Hematopoietic multipotent progenitor cell treated with erythropoietin and hydrocortisone succinate and interleukin-3 and kit ligand, for 15 days (in vitro differentiated cells): ENCODE data around the gene MRPL23.

ENCODE experiments used
- DNase-seq: peaks from one replicate; pipeline ENCODE4 v3.0.0-alpha.2; 2015; ENCODE audit warnings: low spot score

The MRPL23 gene

GRCh38 chr11:1958367-1958766 is 11.2 kb downstream of the MRPL23 start:
- DNase-seq = no peak

DNA sequence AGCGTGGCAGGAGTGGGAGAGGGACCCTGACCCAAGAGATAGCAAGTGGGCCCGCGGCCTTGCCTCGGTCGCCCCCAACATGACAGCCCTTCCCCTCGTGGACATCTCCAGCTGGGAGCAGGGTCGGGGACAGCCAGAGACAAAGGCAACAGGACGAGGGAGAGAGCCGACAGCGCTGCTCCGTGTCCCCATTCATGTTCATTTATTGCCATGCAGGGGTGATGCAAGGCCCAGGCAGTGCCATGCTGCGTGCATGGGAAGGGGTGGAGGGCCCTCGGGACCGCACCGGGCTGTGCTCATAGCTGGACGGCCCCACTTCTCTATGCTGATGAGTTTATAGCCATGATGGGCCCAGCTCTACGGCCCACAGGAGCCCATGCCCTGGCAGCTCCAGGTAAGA is 12.7 kb downstream of the MRPL23 start:
- no peak for DNase-seq

- DNase-seq = no peak
Observed at GRCh38 chr11:1963864-1964263, 16.7 kb downstream of the MRPL23 start.

DNA sequence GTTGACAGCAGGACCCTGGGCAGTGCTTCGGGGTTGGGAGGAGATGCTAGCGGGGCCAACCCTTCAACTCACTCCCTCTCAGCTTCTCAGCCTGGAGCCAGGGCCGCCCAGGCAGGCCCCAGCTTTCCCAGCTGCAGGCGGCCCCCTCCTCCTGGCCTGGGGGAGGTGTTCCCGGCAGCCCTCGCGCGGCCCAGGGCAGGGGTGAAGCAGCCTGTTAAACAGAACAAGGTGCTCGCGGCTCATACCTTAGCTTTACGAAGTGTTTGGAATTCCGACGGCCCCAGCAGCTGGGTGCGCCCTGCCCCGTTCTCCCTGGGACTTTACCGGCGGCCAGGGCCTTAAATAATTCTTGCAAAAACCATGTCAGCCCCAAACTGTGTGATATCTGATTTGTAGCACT is 17.2 kb downstream of the MRPL23 start:
- DNase-seq = no peak

DNA sequence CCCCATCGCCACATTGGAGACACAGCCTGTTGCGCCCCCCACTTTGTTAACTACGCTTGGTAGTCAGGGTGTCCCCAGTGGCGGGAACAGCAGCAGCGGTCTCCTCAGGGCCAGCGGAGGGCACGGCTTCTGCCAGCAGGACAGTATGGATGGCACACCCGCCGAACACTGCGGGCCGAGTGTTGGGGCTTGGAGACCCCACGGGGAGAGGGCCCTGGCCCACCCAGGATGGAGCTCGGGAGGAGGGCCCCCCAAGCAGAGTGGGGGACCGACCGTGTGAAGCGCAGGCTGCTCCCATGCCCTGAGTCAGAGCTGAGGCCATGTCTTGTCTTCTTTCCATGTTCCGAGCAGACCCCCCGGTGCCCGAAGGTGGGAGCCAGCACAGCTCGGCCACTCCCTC is 17.8 kb downstream of the MRPL23 start:
- no peak for DNase-seq

DNA sequence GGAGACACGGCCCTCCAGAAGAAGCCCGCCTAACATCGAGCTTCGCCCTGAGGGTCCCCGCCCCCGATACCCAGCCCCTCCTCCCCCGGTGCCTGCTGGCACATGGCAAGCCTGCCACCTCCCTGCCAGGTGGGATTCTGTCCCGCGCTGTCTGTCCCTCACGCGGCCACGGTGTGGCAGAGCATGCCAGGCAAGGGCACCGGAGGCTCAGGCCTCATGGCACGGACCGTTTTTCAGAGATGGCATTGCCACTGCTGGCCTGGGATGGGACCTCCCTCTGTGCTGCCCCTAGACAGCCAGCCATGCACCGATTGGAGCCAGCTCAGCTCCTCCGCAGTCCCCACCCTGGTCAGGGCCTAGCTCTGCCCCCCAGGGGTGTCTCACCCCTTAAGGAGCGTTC is 19.4 kb downstream of the MRPL23 start:
- no peak for DNase-seq

DNA sequence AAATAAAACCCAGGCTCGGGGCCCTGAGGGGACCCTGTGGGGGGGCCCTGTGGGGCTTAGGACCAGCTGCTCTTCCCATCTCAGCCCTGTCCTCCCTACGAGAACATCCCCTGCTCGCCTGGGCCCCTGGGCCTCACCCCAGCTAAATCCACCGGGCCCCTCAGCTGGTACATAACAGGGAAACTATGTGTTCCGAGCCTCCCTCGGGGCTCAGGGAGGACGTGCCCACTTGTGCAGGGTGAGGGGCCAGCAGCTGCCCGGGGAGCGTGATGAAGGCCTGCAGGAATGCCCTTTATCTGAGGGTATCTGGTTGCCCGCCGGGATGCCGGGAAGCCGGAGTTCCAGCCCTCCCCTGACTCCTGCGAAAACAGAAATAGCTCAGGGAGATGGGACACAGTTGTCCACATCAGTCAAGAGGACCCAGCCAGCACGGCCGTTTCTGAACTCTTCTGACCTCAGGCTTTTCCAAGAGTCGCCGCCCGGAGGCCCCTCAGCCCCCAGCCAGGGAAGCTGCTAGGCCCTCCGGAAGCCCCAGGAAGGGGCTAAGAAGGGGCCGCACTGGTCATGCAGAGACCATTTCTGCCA is 20.6 kb downstream of the MRPL23 start:
- DNase-seq = no peak

DNA sequence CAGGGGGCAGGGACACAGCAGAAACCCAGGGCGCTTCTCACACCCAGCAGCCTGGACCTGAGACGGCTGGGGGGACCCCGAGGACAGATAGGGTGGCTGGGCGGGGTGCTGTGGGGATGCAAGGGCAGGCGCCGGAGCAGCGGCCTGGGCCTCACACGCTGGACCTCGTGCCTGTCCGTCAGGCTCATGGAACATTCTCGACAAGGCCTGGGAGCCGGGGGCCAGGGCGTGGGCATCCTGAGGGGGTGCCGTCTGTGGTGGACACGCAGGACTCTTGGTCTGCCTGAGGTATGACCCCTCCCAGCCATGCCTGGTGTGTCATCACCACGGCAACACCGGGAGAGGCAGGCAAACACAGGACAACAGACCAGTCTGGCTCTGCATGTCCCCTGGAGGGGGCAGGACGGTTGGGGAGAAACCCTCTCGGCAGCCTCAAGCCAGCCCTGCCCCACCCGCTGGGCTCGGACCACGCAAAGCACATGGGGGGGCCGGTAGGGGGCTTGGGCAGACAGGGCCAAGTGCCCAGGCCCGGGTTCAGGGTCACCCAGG is 21.4 kb downstream of the MRPL23 start:
- DNase-seq = no peak

- no peak for DNase-seq
Observed at GRCh38 chr11:1969035-1969434, 21.9 kb downstream of the MRPL23 start.

DNA sequence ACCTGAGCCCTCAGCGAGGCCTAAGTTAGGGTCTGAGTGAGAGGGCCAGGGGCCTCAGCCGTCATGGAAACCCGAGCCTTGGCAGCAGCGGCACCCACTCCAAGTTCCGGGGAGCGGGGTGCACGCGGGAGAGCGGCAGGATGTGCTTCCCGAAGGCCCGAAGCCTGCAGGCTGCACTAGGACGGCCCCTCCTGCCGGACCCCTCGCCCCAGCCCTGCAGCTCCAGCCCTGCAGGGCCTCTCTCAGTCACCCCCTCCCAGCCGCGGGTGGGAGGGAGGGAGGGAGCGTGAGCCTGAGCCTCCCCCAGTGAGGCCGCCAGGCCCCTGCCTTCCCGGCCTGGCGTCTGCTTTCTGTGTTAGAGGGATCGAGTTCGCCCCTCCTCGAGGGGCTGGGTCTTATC is 22.6 kb downstream of the MRPL23 start:
- no peak for DNase-seq

- DNase-seq = no peak
Observed at GRCh38 chr11:1970956-1971355, 23.8 kb downstream of the MRPL23 start.

- no peak for DNase-seq
Observed at GRCh38 chr11:1975185-1975584, 28.1 kb downstream of the MRPL23 start.

GRCh38 chr11:1978720-1979473 is 31.8 kb downstream of the MRPL23 start:
- no peak for DNase-seq

- no peak for DNase-seq
Observed at GRCh38 chr11:1979607-1980006, 32.5 kb downstream of the MRPL23 start.

DNA sequence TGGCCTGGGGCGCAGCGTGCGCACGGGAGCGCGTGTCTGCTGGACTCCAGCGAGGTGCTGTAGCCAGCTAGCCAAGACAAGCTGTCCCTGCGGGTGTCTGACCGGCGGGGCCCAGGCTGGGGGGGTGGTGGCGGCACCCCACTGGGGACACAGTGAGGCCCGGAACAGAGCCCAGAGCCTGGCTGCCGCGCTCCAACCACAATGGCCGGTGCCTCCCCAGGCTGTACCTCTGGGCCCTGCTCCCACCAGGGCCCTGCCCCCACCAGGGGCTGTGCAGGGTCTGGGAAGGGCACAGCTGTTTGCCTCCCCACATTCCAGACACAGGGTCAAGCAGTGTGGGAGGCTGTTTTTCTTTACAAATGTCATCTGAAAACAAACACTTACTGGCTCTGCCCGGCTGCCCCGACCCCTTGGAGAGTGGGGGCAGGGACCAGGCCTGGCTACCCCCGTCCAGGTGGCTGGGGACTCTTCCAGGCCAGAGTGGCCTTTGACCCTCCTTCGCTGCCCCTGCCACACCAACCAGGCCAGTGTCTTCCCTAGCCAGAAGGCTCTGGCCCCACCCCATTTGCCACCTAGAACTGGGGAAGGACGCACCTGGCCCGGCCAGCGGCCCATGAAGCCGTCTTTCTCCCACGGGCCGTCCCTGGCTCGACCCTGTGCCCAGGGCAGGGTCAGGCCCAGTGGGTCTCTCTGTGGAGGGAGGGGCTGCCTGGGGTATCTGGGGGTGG is 35.9 kb downstream of the MRPL23 start:
- no peak for DNase-seq

GRCh38 chr11:1983601-1983961 is 36.4 kb downstream of the MRPL23 start:
- DNase-seq = no peak

- DNase-seq = no peak
Observed at GRCh38 chr11:1987024-1987423, 39.9 kb downstream of the MRPL23 start.

GRCh38 chr11:1988174-1988573 is 41.0 kb downstream of the MRPL23 start:
- no peak for DNase-seq

GRCh38 chr11:1988667-1989317 is 41.7 kb downstream of the MRPL23 start:
- no peak for DNase-seq

- no peak for DNase-seq
Observed at GRCh38 chr11:1989953-1990352, 42.8 kb downstream of the MRPL23 start.

DNA sequence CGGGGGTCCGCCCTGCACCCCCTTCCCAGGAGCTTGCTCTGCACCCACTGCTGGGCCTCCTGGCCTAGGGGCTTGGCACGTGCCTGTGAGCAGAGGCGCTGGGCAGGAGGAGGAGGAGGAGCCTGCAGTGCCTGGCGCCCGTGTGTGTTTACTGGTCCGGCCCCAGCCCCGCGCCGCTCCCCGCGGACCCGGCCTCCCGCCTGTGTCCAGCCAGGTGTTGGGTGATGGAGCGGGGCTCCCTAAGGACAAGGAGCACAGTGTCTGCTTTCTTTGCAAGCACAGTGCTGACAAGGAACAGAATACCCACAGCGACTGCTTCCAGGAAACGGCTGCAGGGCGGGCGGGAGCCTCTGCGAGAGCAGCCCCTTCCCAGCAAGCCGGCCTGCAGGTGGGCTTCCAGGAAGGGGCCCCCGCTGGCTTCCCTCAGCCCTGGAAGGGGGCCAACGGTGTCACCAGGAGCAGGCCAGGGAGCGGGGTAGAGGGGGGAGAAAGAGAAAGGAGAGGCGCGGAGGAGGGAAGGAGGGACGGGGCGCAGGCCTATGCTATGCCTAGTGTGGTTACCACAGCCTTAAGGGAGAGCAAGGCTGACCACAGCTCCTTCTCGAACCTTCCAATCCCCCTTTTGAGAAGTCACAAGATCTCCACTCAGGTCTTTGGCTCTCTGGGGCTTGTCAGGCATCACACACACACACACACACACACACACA is 43.9 kb downstream of the MRPL23 start:
- no peak for DNase-seq

DNA sequence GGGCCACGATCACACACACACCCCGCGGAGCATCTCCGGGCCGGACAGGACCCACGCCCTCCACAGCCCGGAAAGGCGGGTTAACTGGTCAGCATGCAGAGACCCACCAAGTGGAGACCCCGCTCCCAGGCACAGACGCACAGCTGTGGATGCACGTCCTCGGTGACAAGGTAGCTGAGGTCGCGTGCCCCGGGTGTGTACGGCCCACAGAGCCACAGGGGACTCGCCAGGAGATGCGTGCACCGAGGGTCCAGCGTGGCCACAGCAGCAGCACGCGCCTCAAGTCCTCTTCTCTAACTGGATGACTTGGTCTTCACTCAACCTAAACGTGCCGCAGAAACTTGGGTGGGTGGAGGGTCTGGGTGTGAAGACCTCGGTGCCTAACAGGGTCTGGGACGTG is 45.0 kb downstream of the MRPL23 start:
- no peak for DNase-seq
